AG09319 (cell line): Measurements from ENCODE around the gene AMZ2.
A peak's percentile ranks its signal among the peaks of the same experiment; 100 is the strongest.
"Not testable (repeated sequence)": the region's sequence is repeated elsewhere in the genome, so short reads cannot be mapped to it uniquely, and the experiment has no call there.

Experiments
- DNase-seq: peaks from one replicate; pipeline ENCODE4 v3.0.0-alpha.2; 2010; ENCODE audit warnings: low read depth; ENCODE audit errors: extremely low read depth
- TF ChIP-seq, protein P1 (sequence below): IDR thresholded peaks from 2 replicates; pipeline ENCODE4 v1.5.1; 2011; ENCODE audit warnings: low read depth, mild to moderate bottlenecking, inconsistent platforms, low read length, moderate library complexity

The AMZ2 gene

DNA sequence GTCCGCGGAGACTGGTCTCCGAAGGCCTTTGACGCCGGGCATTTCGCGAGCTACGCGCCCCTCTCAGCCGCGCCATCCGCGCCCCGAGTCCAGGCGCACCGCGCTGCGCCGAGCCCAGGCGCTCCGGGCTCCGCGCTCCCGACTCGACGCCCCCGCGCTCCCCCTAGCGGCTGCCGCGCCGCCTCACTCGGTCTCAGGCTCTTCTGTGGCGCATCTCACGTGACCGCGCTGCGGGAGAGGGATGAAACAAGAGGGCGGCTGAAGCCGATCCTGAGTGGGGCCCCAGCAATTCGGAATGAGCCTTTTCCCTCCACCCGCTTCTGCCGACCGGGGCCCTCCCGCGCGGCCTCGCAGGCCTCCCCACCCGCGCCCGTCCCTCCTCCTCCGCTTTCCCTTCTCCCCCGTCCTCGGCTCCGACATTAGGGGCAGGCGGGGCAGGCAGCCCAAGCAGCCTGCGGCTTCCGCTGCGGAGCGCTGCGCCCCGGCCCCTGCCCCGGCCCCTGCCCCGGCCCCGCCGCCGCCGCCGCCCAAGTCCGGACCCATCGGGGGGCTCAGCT is 42.5 kb upstream of the AMZ2 start:
- TF ChIP-seq, protein P1, sequence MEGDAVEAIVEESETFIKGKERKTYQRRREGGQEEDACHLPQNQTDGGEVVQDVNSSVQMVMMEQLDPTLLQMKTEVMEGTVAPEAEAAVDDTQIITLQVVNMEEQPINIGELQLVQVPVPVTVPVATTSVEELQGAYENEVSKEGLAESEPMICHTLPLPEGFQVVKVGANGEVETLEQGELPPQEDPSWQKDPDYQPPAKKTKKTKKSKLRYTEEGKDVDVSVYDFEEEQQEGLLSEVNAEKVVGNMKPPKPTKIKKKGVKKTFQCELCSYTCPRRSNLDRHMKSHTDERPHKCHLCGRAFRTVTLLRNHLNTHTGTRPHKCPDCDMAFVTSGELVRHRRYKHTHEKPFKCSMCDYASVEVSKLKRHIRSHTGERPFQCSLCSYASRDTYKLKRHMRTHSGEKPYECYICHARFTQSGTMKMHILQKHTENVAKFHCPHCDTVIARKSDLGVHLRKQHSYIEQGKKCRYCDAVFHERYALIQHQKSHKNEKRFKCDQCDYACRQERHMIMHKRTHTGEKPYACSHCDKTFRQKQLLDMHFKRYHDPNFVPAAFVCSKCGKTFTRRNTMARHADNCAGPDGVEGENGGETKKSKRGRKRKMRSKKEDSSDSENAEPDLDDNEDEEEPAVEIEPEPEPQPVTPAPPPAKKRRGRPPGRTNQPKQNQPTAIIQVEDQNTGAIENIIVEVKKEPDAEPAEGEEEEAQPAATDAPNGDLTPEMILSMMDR = peak; percentile 71
- DNase-seq = peak; percentile 57

DNA sequence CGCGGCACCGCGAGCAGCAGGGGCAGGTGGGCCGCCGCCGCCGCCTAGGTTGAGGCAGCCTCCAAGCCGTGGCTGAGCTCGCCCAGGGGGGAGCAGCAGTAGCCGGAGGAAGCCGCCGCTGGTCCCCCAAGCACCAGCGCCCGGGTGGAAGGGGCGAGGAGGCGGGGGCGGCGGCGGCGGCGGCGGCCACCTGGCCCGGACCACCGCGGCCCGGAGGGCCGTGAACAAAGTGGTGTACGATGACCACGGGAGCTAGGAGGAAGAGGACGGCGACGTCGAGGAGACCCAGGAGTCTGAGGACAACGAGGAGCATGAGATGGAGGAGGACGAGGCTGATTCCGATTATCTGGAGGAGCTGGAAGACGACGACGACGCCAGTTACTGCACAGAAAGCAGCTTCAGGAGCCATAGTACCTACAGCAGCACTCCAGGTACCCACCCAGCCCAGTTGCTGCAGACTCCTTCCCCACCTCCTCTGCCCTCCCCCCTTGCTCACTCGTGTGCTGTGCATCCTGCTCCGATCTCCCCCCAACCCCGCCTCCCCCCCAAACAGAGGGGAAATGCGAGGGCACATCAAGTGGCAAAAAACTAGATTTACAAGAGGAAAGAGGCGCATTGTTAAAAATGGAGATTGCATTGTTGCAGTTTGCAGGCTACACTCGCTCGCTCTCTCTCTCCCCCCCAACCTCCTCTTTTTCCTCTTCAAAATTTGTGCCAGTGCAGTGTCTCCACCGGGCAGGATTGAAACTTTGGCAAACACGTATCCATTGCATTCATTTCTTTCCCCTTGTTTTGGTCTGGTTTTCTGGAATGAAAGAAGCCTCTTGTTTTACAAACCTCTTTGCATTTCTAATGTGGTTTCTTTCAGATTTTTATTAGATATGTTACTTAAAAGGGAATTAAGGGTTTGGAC is 41.8 kb upstream of the AMZ2 start:
- TF ChIP-seq, protein P1 = no peak
- DNase-seq = no peak

- DNase-seq = no peak
- TF ChIP-seq, protein P1 = no peak
These were observed 40.1 kb upstream of the AMZ2 start for GRCh38 chr17:68207651-68208253.

DNA sequence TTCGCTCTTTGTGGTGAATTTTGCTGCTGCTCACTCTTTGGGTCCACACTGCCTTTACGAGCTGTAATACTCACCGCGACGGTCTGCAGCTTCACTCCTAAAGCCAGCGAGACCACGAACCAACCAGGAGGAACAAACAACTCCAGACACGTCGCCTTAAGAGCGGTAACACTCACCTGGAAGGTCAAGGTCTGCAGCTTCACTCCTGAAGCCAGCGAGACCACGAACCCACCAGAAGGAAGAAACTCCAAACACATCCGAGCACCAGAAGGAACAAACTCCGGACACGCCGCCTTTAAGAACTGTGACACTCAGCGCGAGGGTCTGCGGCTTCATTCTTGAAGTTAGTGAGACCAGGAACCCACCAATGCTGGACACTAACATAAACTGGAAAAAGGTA is 39.2 kb upstream of the AMZ2 start:
- DNase-seq = not testable (repeated sequence)

DNA sequence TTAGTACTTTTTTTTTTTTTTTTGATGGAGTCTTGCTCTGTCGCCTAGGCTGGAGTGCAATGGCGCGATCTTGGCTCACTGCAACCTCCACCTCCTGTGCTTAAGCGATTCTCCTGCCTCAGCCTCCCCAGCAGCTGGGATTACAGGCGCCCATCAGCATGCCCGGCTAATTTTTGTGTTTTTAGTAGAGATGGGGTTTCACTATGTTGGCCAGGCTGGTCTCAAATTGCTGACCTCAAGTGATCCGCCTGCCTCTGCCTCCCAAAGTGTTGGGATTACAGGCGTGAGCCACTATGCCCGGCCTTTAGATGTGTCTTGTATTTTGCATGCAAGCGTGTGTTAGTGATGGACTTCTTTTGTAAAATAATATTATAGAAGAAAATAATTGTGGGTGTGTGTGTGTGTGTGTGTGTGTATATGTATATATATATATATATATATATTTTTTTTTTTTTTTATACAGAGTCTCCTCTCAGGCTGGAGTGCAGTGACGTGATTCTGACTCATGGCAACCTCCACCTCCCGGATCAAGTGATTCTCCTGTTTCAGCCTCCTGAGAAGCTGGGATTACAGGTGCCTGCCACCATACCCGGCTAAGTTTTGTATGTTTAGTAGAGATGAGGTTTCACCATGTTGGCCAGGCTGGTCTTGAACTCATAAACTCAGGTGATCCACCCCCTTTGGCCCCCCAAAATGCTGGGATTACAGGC is 38.5 kb upstream of the AMZ2 start:
- DNase-seq = not testable (repeated sequence)

DNA sequence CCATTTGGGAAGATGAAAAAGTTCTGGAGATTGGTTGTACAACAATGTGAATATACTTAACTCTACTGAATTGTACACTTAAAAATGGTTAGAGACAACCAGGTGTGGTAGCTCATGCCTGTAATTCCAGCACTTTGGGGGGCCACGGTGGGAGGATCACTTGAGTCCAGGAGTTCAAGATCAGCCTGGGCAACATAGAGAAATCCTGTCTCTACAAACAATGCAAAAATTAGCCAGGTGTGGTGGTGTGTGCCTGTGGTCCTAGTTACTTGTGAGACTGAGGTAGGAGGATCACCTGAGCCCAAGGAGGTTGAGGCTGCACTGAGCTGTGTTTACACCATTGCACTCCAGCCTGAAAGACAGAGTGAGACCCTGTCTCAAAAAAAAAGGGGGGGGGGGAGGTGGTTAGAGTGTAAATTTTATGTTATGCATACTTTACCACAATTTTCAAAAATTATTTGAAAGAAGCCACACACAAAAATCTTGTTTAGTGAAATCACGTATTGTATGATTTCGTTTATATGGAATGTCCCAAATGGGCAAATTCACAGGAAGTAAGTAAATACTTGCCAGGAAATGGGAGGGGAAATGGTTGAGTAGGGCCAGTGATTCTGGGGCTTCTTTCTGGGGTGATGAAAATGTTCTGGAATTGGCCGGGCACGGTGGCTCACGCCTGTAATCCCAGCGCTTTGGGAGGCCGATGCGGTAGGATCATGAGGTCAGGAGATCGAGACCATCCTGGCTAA is 37.1 kb upstream of the AMZ2 start:
- TF ChIP-seq, protein P1 = no peak
- no peak for DNase-seq

DNA sequence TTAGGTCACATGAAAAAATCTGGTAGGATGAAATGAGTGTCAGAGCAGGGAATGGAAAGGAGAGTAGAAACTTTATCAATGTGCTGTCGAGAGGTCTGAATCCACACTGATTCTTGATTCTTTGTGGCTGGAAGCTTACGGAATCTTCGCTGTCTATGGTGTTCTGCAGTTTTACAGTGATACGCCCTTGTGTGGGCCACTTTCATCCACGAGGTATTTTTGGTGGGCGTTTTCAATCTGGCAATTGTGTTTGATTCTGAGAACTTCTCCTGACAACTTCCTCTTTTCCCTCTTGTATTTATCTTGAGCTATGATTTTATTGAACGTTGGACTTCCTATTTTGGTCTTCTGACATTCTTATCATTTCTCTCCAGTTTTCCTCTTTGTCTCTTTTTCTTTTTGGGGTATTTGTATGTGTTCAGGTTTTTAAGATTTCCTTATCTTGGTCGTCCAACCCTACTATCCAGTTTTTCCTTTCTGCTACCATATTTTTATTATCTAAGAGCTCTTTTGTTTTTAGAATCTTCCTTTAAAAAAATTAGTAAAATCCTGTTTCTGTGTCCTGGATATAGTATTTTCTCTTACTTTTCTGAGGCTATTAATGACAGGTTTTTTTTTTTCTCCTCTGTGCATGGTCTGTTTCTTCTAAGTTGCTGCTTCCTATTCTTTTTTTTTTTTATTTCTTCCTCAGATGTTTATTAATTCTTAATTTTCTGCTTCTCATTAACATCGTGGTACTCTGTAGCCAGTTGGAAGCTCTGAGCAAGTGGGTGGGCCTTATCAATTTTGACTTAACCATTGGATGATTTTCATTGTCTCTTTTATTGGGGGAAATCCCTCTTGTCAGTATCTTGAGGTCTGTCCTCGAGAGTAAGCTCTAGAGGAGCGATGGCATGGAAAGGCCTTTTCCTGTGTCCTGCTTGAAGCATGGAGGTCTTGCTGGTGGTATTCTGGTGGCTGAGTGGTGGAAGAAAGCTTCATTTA is 34.1 kb upstream of the AMZ2 start:
- not testable (repeated sequence) for DNase-seq

GRCh38 chr17:68215453-68215852 is 32.4 kb upstream of the AMZ2 start:
- DNase-seq = not testable (repeated sequence)

DNA sequence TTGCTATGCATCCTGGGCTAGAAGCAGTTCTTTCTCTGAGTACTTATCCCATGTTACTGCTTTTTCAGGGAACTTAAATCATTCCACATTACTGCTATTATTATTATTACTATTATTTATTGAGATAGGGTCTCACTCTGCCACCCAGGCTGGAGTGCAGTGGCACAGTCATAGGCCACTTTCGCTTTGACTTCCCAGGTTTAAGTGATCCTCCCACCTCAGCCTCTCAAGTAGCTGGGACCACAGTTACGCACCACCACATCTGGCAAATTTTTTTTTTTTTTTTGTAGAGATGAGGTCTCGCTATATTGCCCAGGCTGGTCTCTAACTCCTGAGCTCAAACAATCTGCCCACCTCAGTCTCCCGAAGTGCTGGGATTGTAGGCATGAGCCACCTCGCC is 28.4 kb upstream of the AMZ2 start:
- not testable (repeated sequence) for DNase-seq

- DNase-seq = not testable (repeated sequence)
These were observed 27.7 kb upstream of the AMZ2 start for GRCh38 chr17:68220186-68220585.

GRCh38 chr17:68220786-68221185 is 27.1 kb upstream of the AMZ2 start:
- DNase-seq = not testable (repeated sequence)
